HG02884 (cell line): Measurements from ENCODE around the gene ADAMTSL1.

ENCODE experiments used
- ATAC-seq: cut with Tn5 transposase; IDR thresholded peaks from one replicate; pipeline ENCODE4 v1.9.1; 2021; ENCODE audit warnings: mild to moderate bottlenecking, moderate library complexity; ENCODE audit not compliant: unreplicated experiment

ADAMTSL1 gene

GRCh38 chr9:18888290-18888689, 414.3 kb downstream of the ADAMTSL1 start:
- no peak for ATAC-seq

GRCh38 chr9:18889550-18889949, 415.6 kb downstream of the ADAMTSL1 start:
- no peak for ATAC-seq

GRCh38 chr9:18890372-18890771, 416.4 kb downstream of the ADAMTSL1 start:
- no peak for ATAC-seq

GRCh38 chr9:18891946-18892670, 418.2 kb downstream of the ADAMTSL1 start:
- ATAC-seq = no peak

GRCh38 chr9:18893046-18893445, 419.1 kb downstream of the ADAMTSL1 start:
- ATAC-seq = no peak

- no peak for ATAC-seq
Measured at GRCh38 chr9:18893491-18893890, 419.5 kb downstream of the ADAMTSL1 start.

GRCh38 chr9:18896004-18896403, 422.1 kb downstream of the ADAMTSL1 start:
- ATAC-seq = no peak

GRCh38 chr9:18896531-18897179, 422.7 kb downstream of the ADAMTSL1 start:
- ATAC-seq = no peak

GRCh38 chr9:18903450-18903849, 429.5 kb downstream of the ADAMTSL1 start:
- no peak for ATAC-seq

- no peak for ATAC-seq
Measured at GRCh38 chr9:18905028-18905882, 431.3 kb downstream of the ADAMTSL1 start.

GRCh38 chr9:18905883-18906629, 432.1 kb downstream of the ADAMTSL1 start:
- ATAC-seq = no peak

GRCh38 chr9:18906656-18907395, 432.9 kb downstream of the ADAMTSL1 start:
- no peak for ATAC-seq

- ATAC-seq = no peak
Measured at GRCh38 chr9:18907927-18908625, 434.1 kb downstream of the ADAMTSL1 start.

- no peak for ATAC-seq
Measured at GRCh38 chr9:18909140-18910018, 435.4 kb downstream of the ADAMTSL1 start.

GRCh38 chr9:18910435-18910834, 436.5 kb downstream of the ADAMTSL1 start:
- no peak for ATAC-seq

GRCh38 chr9:18910916-18911315, 437.0 kb downstream of the ADAMTSL1 start:
- ATAC-seq = no peak

GRCh38 chr9:18911714-18912342, 437.9 kb downstream of the ADAMTSL1 start:
- ATAC-seq = no peak
